ENCODE results near the gene OOSP1.
"Not testable (repeated sequence)": the region's sequence is repeated elsewhere in the genome, so short reads cannot be mapped to it uniquely, and the experiment has no call there.

The OOSP1 gene

GRCh38 chr11:59900366-59901126, 37.7 kb upstream of the OOSP1 start:
- in situ Hi-C loops (cut with HindIII; ENCODE audit: low sequenced_read_pairs), result no loop called here
- H3K4me3 ChIP-seq (ENCODE audit: low read depth, low read length), result no peak overlapping the region
- DNase-seq (ENCODE audit: low read depth, low spot score), result no peak
- TF ChIP-seq CTCF (IDR thresholded peaks at IDR 0.05; ENCODE audit: low read depth, low read length), result no peak

- DNase-seq (ENCODE audit: low read depth, low spot score), result peak; percentile 57
- in situ Hi-C loops (cut with HindIII; ENCODE audit: low sequenced_read_pairs), result no loop called here
- H3K4me3 ChIP-seq (ENCODE audit: low read depth, low read length), result no peak overlapping the region
- no peak for TF ChIP-seq CTCF (IDR thresholded peaks at IDR 0.05; ENCODE audit: low read depth, low read length)
Measured at GRCh38 chr11:59901306-59901705, 36.9 kb upstream of the OOSP1 start.

- in situ Hi-C loops (cut with HindIII; ENCODE audit: low sequenced_read_pairs); H3K4me3 ChIP-seq (ENCODE audit: low read depth, low read length); DNase-seq (ENCODE audit: low read depth, low spot score): not testable (repeated sequence)
Measured at GRCh38 chr11:59903569-59903968, 34.7 kb upstream of the OOSP1 start.

- in situ Hi-C loops (cut with HindIII; ENCODE audit: low sequenced_read_pairs), result no loop called here
- DNase-seq (ENCODE audit: low read depth, low spot score), result no peak
- no peak for TF ChIP-seq CTCF (IDR thresholded peaks at IDR 0.05; ENCODE audit: low read depth, low read length)
- no peak overlapping the region for H3K4me3 ChIP-seq (ENCODE audit: low read depth, low read length)
Measured at GRCh38 chr11:59918480-59918879, 19.8 kb upstream of the OOSP1 start.

- in situ Hi-C loops (cut with HindIII; ENCODE audit: low sequenced_read_pairs), result no loop called here
- peak; percentile 48 for TF ChIP-seq CTCF (IDR thresholded peaks at IDR 0.05; ENCODE audit: low read depth, low read length)
- peak; percentile 38 for DNase-seq (ENCODE audit: low read depth, low spot score)
- H3K4me3 ChIP-seq (ENCODE audit: low read depth, low read length), result no peak overlapping the region
Measured at GRCh38 chr11:59918987-59919589, 19.1 kb upstream of the OOSP1 start.

GRCh38 chr11:59923813-59924212, 14.4 kb upstream of the OOSP1 start:
- DNase-seq (ENCODE audit: low read depth, low spot score), result peak; percentile 12
- in situ Hi-C loops (cut with HindIII; ENCODE audit: low sequenced_read_pairs), result no loop called here
- H3K4me3 ChIP-seq (ENCODE audit: low read depth, low read length), result no peak overlapping the region
- no peak for TF ChIP-seq CTCF (IDR thresholded peaks at IDR 0.05; ENCODE audit: low read depth, low read length)

- no peak for DNase-seq (ENCODE audit: low read depth, low spot score)
- no peak for TF ChIP-seq CTCF (IDR thresholded peaks at IDR 0.05; ENCODE audit: low read depth, low read length)
- in situ Hi-C loops (cut with HindIII; ENCODE audit: low sequenced_read_pairs), result no loop called here
- H3K4me3 ChIP-seq (ENCODE audit: low read depth, low read length), result no peak overlapping the region
Measured at GRCh38 chr11:59931688-59932087, 6.5 kb upstream of the OOSP1 start.

Data from astrocyte of the spinal cord (primary cell).